HG03342 (cell line): Measurements from ENCODE around the gene TOP1.

Experiments
- ATAC-seq: cut with Tn5 transposase; IDR thresholded peaks from one replicate; pipeline ENCODE4 v1.9.1; 2021; ENCODE audit warnings: mild to moderate bottlenecking, moderate library complexity; ENCODE audit not compliant: unreplicated experiment

Gene TOP1

GRCh38 chr20:41163821-41164220 is 135.2 kb downstream of the TOP1 start:
- ATAC-seq = no peak

- ATAC-seq = no peak
These were observed 136.6 kb downstream of the TOP1 start for GRCh38 chr20:41165001-41165882.

GRCh38 chr20:41166201-41167117 is 137.8 kb downstream of the TOP1 start:
- ATAC-seq = no peak

GRCh38 chr20:41167118-41167470 is 138.5 kb downstream of the TOP1 start:
- ATAC-seq = no peak

GRCh38 chr20:41167481-41168253 is 139.0 kb downstream of the TOP1 start:
- no peak for ATAC-seq

- no peak for ATAC-seq
These were observed 139.9 kb downstream of the TOP1 start for GRCh38 chr20:41168281-41169161.

GRCh38 chr20:41169162-41169690 is 140.6 kb downstream of the TOP1 start:
- ATAC-seq = no peak

- no peak for ATAC-seq
These were observed 141.2 kb downstream of the TOP1 start for GRCh38 chr20:41169791-41170351.

- no peak for ATAC-seq
These were observed 141.9 kb downstream of the TOP1 start for GRCh38 chr20:41170386-41171105.

- ATAC-seq = no peak
These were observed 143.2 kb downstream of the TOP1 start for GRCh38 chr20:41171736-41172295.

GRCh38 chr20:41172296-41173140 is 143.9 kb downstream of the TOP1 start:
- no peak for ATAC-seq

- ATAC-seq = no peak
These were observed 144.6 kb downstream of the TOP1 start for GRCh38 chr20:41173161-41173721.

- ATAC-seq = no peak
These were observed 145.2 kb downstream of the TOP1 start for GRCh38 chr20:41173791-41174341.
